HepG2 (cell line): ENCODE data around the gene PRRT1B. TPM values are rescaled to one million over a fixed set of nuclear protein-coding genes. Genes with fewer than 3 reads are reported as not detected.

Experiments
- ATAC-seq: fragments of 200-7000 bp; cut with Tn5 transposase; 3 replicates; pipeline ENCODE4 v1.9.1; 2020; ENCODE audit warnings: mild to moderate bottlenecking, moderate library complexity
- BruUV-seq: library from RNA; stranded (reverse); fragments of 400-500 nt; replicated peaks from 2 replicates; lab custom pipeline; 2021; lab: Mats Ljungman, UMichigan
- CTCF ChIA-PET: fragments of 300-600 bp; formaldehyde crosslinking; extraction: SDS; loops from one replicate; lab custom pipeline; 2021; ENCODE audit warnings: low total read pairs, inconsistent platforms, low intra/inter-chr PET ratio; lab: Yijun Ruan, JAX
- POLR2A ChIA-PET: fragments of 350-600 bp; sonication (Branson Sonifier 250); formaldehyde crosslinking; loops from one replicate; lab custom pipeline; 2020; ENCODE audit warnings: antibody characterized with exemption, inconsistent platforms; lab: Yijun Ruan, JAX
- DNase-seq: peaks from one replicate; pipeline ENCODE4 v3.0.0-alpha.2; 2015; ENCODE audit warnings: low spot score
- FAIRE-seq: peaks from 3 replicates; lab custom pipeline; 2011; peaks lifted over from hg19 to GRCh38; lab: Jason Lieb, UNC
- H2AFZ ChIP-seq: one replicate; pipeline ENCODE4 v1.6.1; 2011; ENCODE audit warnings: low read length, inconsistent platforms
- H3K27ac ChIP-seq: fragments of 300-600 bp; 3 replicates; pipeline ENCODE4 v1.8.0; 2011; ENCODE audit warnings: mixed run types, mild to moderate bottlenecking, mixed read lengths, low read length, inconsistent platforms; ENCODE audit not compliant: insufficient read depth; ENCODE audit errors: extremely low read length
- H3K27me3 ChIP-seq, 2 experiments: fragments of 200-600 bp in 1 of 2; 2 replicates in 1 of 2; 3 replicates in 1 of 2; pipeline versions ENCODE4 v1.6.0 to v1.8.0; 2011; ENCODE audit warnings: low read length in 2 of 2, mild to moderate bottlenecking in 2 of 2, moderate library complexity in 2 of 2, inconsistent platforms in 1 of 2; ENCODE audit not compliant: insufficient read depth in 2 of 2, control insufficient read depth in 1 of 2
- H3K36me3 ChIP-seq, 2 experiments: fragments of 200-600 bp in 1 of 2; replicated peaks in 1 of 2; 2 replicates in 1 of 2; 3 replicates in 1 of 2; pipeline versions ENCODE4 v1.5.1 to v1.8.0; 2011; ENCODE audit warnings: low read length in 2 of 2, inconsistent platforms in 1 of 2; ENCODE audit not compliant: insufficient read depth in 2 of 2, control insufficient read depth in 1 of 2
- H3K4me1 ChIP-seq: 2 replicates; pipeline ENCODE4 v1.5.1; 2012; ENCODE audit warnings: low read length, inconsistent platforms; ENCODE audit not compliant: insufficient read depth
- H3K4me2 ChIP-seq: 2 replicates; pipeline ENCODE4 v1.6.0; 2011; ENCODE audit warnings: low read depth, low read length, inconsistent platforms
- H3K4me3 ChIP-seq, 3 experiments: fragments of 200-600 bp in 1 of 3; sonication (generic), shearing (Covaris generic) in 1 of 3; replicated peaks in 1 of 3; 2 replicates each; pipeline ENCODE4 v1.5.1; 2011 to 2016; ENCODE audit warnings: low read length in 3 of 3, inconsistent platforms in 2 of 3, low read depth in 2 of 3, mild to moderate bottlenecking in 2 of 3, control low read depth in 1 of 3, mixed read lengths in 1 of 3; ENCODE audit not compliant: insufficient read depth in 1 of 3
- H3K79me2 ChIP-seq: one replicate; pipeline ENCODE4 v1.6.1; 2011; ENCODE audit warnings: low read length, inconsistent platforms; ENCODE audit not compliant: insufficient read depth
- H3K9ac ChIP-seq: 2 replicates; pipeline ENCODE4 v1.6.0; 2011; ENCODE audit warnings: mild to moderate bottlenecking, low read depth, low read length, inconsistent platforms; ENCODE audit not compliant: insufficient read depth
- H3K9me3 ChIP-seq: 2 replicates; pipeline ENCODE4 v1.5.1; 2012; ENCODE audit warnings: mild to moderate bottlenecking, low read length
- H4K20me1 ChIP-seq: 2 replicates; pipeline ENCODE4 v1.6.0; 2011; ENCODE audit warnings: inconsistent platforms, mild to moderate bottlenecking, low read length, moderate library complexity; ENCODE audit not compliant: insufficient read depth
- ARID5B ChIP-seq: IDR thresholded peaks from 2 replicates; pipeline ENCODE4 v1.4.0; 2020; ENCODE audit warnings: mild to moderate bottlenecking, missing genetic modification reagents
- CHD2 ChIP-seq: IDR thresholded peaks from 2 replicates; pipeline ENCODE4 v1.6.1; 2011; ENCODE audit warnings: low read depth, low read length, improper control_type of control experiment
- CTCF ChIP-seq: sonication (generic); formaldehyde crosslinking; IDR thresholded peaks from 2 replicates; pipeline ENCODE4 v1.5.0; 2020; ENCODE audit warnings: mild to moderate bottlenecking, missing genetic modification reagents, moderate library complexity
- HNRNPL ChIP-seq: fragments of 200-400 bp; formaldehyde crosslinking; IDR thresholded peaks from 2 replicates; pipeline ENCODE4 v1.6.1; 2017; ENCODE audit warnings: mild to moderate bottlenecking, low read depth, low read length
- MAFG ChIP-seq: sonication (generic); formaldehyde crosslinking; IDR thresholded peaks from 2 replicates; pipeline ENCODE4 v1.5.1; 2020; ENCODE audit warnings: mild to moderate bottlenecking, missing genetic modification reagents
- PATZ1 ChIP-seq: sonication (generic); formaldehyde crosslinking; IDR thresholded peaks from 2 replicates; pipeline ENCODE4 v1.4.0; 2020; ENCODE audit warnings: missing genetic modification reagents
- REL ChIP-seq: sonication (generic); formaldehyde crosslinking; conservative IDR thresholded peaks from 2 replicates; pipeline ENCODE4 v1.8.0; 2022; ENCODE audit warnings: mild to moderate bottlenecking, missing genetic modification reagents, moderate library complexity
- RFX3 ChIP-seq: IDR thresholded peaks from 2 replicates; pipeline ENCODE4 v1.6.1; 2016; ENCODE audit warnings: missing biosample characterization, missing genetic modification reagents
- SAFB2 ChIP-seq: sonication (generic); formaldehyde crosslinking; IDR thresholded peaks from 2 replicates; pipeline ENCODE4 v1.5.1; 2020; ENCODE audit warnings: missing genetic modification reagents, low read depth, mild to moderate bottlenecking, borderline replicate concordance
- SMAD3 ChIP-seq: sonication (generic); formaldehyde crosslinking; IDR thresholded peaks from 2 replicates; pipeline ENCODE4 v1.4.0; 2020; ENCODE audit warnings: missing genetic modification reagents
- YEATS4 ChIP-seq: sonication (generic); formaldehyde crosslinking; IDR thresholded peaks from 2 replicates; pipeline ENCODE4 v1.4.0; 2020; ENCODE audit warnings: missing genetic modification reagents, borderline replicate concordance
- ZNF124 ChIP-seq: sonication (generic); formaldehyde crosslinking; IDR thresholded peaks from 2 replicates; pipeline ENCODE4 v1.4.0; 2020; ENCODE audit warnings: missing genetic modification reagents
- ZNF563 ChIP-seq: sonication (generic); formaldehyde crosslinking; IDR thresholded peaks from 2 replicates; pipeline ENCODE4 v1.8.0; 2022; ENCODE audit warnings: mild to moderate bottlenecking, moderate library complexity, missing genetic modification reagents
- ZNF605 ChIP-seq: sonication (generic); formaldehyde crosslinking; IDR thresholded peaks from 2 replicates; pipeline ENCODE4 v1.8.0; 2022; ENCODE audit warnings: mild to moderate bottlenecking, missing genetic modification reagents
- WGBS: methylation state at CpG from one replicate; pipeline ENCODE4 v1.1.6; 2017; ENCODE audit warnings: low lambda C conversion rate; 5-methylcytosine and 5-hydroxymethylcytosine counted together
- in situ Hi-C: cut with HindIII; loops from 2 replicates; pipeline ENCODE4 v1.10.0; 2017; ENCODE audit warnings: low pct_unique_long_range_greater_than_20kb; ENCODE audit not compliant: extremely low pct_ligation_motif_present
- intact Hi-C: fragments of 100-400 bp; cut with micrococcal nuclease; formaldehyde crosslinking; loops from one replicate; pipeline ENCODE4 v1.10.0; 2022; ENCODE audit not compliant: unreplicated experiment
- polyA plus RNA-seq, 8 experiments: library from polyadenylated mRNA; depleted of rRNA in 3 of 8; stranded (reverse) in 7 of 8; unstranded in 1 of 8; fragments of >200 nt; fragmentation: Illumina TruSeq in 4 of 8; extraction: Trizol in 4 of 8; gene quantifications; 2 replicates each; pipeline versions ENCODE4 v1.2.1 to v1.2.3, GENCODE V29; 2011 to 2016; ENCODE audit warnings: low read depth in 4 of 8, missing spikeins in 1 of 8, mixed read lengths in 1 of 8; ENCODE audit not compliant: insufficient read depth in 1 of 8
- total RNA-seq, 5 experiments: library from RNA; depleted of rRNA; stranded (reverse); fragments of >200 nt; fragmentation: Illumina TruSeq; extraction: Trizol; gene quantifications; 2 replicates each; pipeline ENCODE4 v1.2.3, GENCODE V29; 2016; ENCODE audit warnings: low read depth in 1 of 5

Gene PRRT1B
- total and polyA plus RNA-seq, 2 of the 13 experiments (the other 11 are each of a cell fraction or from before 2014, with no cell fraction given) = not detected

GRCh38 chr9:131529597-131530545 is 15.5 kb upstream of the PRRT1B start (continued):
- peak; percentile 30; the same call in 1 of the 2 replicates for TF ChIP-seq CTCF (CRISPR knock-in tag)
- no peak for TF ChIP-seq RFX3 (CRISPR knock-in tag)
- peak; percentile 95 for TF ChIP-seq HNRNPL
- TF ChIP-seq ZNF124 (CRISPR knock-in tag) = no peak

- no peak overlapping the region for H2AFZ ChIP-seq
- peak overlapping the region; percentile 98 for H3K4me2 ChIP-seq
- H3K4me1 ChIP-seq = peaks cover 23% of the 10 kb centered on the region
- 3% methylated on average over 5 of the region's 29 CpGs for WGBS
- peak overlapping the region; percentile 76 for H3K9ac ChIP-seq
- BruUV-seq = no TSS peak
- H3K36me3 ChIP-seq = peaks cover 6 to 26% of the 10 kb centered on the region in 2 experiments; a peak in 4 of 5 replicates
- ATAC-seq (peak; percentile 64), FAIRE-seq (peak; percentile 26), DNase-seq (peak; percentile 24)
- in situ Hi-C loops (no loop called here), intact Hi-C loops (no loop called here)
- H3K9me3 ChIP-seq = no peaks in the 10 kb centered on the region
- H4K20me1 ChIP-seq = no peaks in the 10 kb centered on the region
- POLR2A ChIA-PET = no interaction called here
- CTCF ChIA-PET = no interaction called here
- H3K4me3 ChIP-seq = peak overlapping the region; percentile 52 to 87 (median 78)
- peak overlapping the region; percentile 42 for H3K27ac ChIP-seq
- peaks cover 1 to 17% of the 10 kb centered on the region in 2 experiments; a peak in 3 of 5 replicates for H3K27me3 ChIP-seq
- H3K79me2 ChIP-seq = peaks cover 6% of the 10 kb centered on the region
- TF ChIP-seq YEATS4 (CRISPR knock-in tag) (0 out of 2 replicates have a peak, but pooled peaks have one; percentile 17), ZNF605 (CRISPR knock-in tag) (no peak), MAFG (no peak), SMAD3 (no peak), ARID5B (CRISPR knock-in tag) (no peak), REL (CRISPR knock-in tag) (no peak), ZNF563 (CRISPR knock-in tag) (no peak), PATZ1 (CRISPR knock-in tag) (0 out of 2 replicates have a peak, but pooled peaks have one; percentile 1), SAFB2 (CRISPR knock-in tag) (no peak), CHD2 (no peak)
Observed at GRCh38 chr9:131530546-131530919, 14.8 kb upstream of the PRRT1B start.
